Cardiac fibroblast (primary cell): ENCODE results near the gene PGRMC2.

Experiments used
- DNase-seq, 2 donors: peaks; one replicate each; pipeline versions ENCODE4 v3.0.0 to v3.0.0-alpha.2; 2010; ENCODE audit warnings: low read depth in 2 of 2
- H3K4me3 ChIP-seq, 2 donors: replicated peaks in 1 of 2; 1 replicate in 1 of 2; 2 replicates in 1 of 2; pipeline ENCODE4 v1.5.1; 2011; ENCODE audit warnings: low read depth in 2 of 2, low read length in 2 of 2, mild to moderate bottlenecking in 2 of 2, moderate library complexity in 1 of 2
- TF ChIP-seq, protein P1 (sequence below): IDR thresholded peaks from one replicate; pipeline ENCODE4 v1.5.1; 2011; ENCODE audit warnings: low read depth, mild to moderate bottlenecking, low read length, inconsistent platforms

PGRMC2 gene

DNA sequence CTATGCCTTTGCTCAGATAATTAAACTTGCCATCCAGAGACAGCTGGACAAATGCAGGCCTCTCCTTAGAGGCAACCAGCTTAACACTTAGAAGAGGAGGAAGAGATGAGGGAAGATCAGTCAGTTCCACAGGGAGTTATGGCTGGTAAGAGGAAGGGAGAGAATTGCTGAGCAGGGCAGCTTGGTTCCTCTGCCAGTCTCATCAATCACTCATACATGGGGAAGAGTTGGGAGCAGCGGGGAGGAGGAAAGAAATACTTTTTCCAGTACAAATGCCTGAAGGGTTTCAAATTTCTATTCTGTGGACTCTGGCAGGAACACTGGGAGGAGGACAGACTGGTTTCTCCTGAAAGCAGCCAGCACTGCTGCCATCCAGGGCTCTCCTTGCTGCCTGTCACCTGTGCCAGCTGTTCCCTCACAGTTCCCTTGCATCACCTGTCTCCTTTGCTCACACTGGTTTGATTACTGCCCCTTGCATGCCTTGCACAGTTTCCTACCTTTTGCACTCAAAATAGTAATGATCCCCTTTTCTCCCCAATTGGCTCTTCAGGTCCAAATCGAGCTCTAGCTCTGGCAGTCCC, 59.5 kb downstream of the PGRMC2 start:
- DNase-seq = no peak
- TF ChIP-seq, protein P1, sequence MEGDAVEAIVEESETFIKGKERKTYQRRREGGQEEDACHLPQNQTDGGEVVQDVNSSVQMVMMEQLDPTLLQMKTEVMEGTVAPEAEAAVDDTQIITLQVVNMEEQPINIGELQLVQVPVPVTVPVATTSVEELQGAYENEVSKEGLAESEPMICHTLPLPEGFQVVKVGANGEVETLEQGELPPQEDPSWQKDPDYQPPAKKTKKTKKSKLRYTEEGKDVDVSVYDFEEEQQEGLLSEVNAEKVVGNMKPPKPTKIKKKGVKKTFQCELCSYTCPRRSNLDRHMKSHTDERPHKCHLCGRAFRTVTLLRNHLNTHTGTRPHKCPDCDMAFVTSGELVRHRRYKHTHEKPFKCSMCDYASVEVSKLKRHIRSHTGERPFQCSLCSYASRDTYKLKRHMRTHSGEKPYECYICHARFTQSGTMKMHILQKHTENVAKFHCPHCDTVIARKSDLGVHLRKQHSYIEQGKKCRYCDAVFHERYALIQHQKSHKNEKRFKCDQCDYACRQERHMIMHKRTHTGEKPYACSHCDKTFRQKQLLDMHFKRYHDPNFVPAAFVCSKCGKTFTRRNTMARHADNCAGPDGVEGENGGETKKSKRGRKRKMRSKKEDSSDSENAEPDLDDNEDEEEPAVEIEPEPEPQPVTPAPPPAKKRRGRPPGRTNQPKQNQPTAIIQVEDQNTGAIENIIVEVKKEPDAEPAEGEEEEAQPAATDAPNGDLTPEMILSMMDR = no peak
- H3K4me3 ChIP-seq = no peak overlapping the region

DNA sequence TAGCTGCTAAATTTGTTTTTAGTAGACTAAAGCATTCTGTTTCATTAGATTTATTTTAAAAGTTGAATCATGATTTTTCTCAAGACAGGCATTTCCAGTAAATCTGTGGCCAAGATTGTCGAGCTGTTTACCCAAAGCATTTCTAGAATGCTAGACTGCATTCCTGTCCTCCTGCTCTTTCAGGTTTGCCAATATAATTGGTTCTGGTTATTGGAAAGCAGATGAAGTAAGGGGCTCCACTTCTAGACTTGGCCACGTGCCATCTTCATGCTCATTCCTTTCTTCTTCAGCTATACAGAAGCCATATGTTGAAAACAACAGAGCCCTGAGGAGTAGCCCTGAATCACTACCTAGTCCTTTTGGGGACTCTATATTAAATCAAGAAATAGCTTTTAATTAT, 62.5 kb downstream of the PGRMC2 start:
- TF ChIP-seq, protein P1 = no peak
- DNase-seq = peak; percentile 67 to 77
- H3K4me3 ChIP-seq = no peak overlapping the region

DNA sequence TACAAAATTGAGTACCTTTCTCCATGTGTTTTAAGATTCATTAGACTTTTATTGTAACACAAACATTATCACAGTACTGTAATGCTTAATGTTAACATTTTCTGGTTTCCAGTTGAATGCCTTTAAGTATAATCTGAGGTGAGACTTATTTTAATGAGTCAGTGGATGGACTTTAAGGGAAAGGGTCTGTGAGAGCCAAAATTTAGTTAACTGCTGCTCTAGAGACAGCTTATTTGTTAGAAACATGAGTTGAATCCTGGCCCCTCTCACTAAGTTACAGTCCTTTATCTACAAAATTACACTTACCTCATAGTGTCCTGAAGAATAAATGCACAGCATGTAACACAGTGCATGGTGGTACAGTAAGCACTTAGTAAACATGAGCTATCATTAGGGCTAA, 66.0 kb downstream of the PGRMC2 start:
- no peak overlapping the region for H3K4me3 ChIP-seq
- TF ChIP-seq, protein P1 = no peak
- DNase-seq = no peak

DNA sequence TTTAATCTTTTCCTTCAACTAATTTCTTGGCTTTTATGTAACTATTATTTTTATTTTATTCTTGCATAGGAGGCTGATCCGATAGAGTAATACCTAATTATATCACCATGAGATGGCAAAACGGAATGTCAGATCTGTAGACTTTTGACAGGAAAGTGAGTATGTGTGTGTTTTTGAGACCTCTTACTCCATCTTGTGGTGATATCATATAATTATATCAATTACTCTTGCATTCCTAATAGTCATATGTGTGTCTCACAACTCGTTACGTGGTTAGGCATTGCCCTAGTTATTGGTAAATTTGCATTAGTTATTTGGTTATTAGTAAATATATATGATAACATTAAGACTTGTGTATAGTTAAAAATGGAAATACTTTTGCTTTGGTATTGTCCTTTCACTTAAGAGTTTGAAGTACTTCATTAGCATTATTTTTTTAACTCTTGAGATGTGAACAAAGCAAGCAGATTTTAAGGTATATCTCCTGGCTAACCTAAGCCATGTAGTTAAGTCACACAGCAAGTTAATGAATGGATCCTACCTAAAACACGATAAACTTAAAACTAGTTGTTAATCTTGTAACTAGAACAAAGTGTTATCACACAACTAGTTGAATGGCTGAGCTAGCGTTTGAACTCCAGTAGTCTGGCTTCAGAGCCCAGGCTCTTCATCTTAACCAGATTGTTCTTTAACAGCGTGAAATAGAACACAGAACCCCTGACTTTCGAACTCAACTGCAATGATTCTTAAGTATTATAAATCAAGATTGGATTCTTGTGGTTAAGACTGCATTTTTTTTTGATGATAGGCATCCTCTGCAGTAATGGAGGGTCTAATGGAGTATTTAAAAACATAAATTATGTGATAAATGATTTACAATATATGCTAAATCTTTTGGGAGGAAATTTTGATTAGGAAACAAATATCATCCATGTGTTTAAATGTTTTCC, 67.1 kb downstream of the PGRMC2 start:
- TF ChIP-seq, protein P1 = peak; percentile 26
- DNase-seq = peak; percentile 68 to 82

More for the DNA sequence above, 67.1 kb downstream of the PGRMC2 start:
- H3K4me3 ChIP-seq = no peak overlapping the region
